HG02973 (cell line): Measurements from ENCODE around the gene CPT1B.
"Not testable (repeated sequence)": the region's sequence is repeated elsewhere in the genome, so short reads cannot be mapped to it uniquely, and the experiment has no call there.

Experiments
- ATAC-seq: cut with Tn5 transposase; IDR thresholded peaks from one replicate; pipeline ENCODE4 v1.9.1; 2021; ENCODE audit warnings: moderate library complexity; ENCODE audit not compliant: unreplicated experiment

The CPT1B gene

GRCh38 chr22:50529897-50530579, 48.2 kb downstream of the CPT1B start, which contains the start of gene TYMP:
TSS of gene TYMP (minus strand) at chr22:50530012. CDS start at chr22:50529709, 303 bp downstream.
- ATAC-seq: no peak

DNA sequence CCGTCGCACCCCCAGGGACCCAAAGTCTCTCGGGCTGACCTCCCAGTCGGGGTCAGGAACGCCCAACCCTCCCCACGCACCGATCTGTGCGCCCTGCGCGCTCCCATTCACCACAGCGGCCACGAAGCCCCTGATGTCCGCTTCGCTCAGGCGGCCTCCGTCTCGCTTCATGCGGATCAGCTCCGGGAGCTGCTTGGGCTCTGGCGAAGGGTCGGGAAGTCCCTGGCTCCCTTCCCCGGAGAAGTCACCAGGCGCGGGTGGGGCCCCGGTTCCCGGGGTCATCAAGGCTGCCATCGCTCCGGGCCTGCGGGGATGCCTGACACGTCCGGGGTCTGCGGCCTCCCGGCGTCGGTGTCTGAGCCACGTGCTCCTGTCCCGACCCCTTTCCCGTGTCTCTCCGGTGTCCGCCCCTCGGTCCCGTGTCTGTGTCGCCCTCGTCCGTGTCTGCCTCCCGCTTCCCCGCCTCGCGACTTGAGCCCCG, 48.8 kb downstream of the CPT1B start:
- ATAC-seq: no peak

GRCh38 chr22:50528682-50529415, 49.4 kb downstream of the CPT1B start:
- no peak for ATAC-seq

DNA sequence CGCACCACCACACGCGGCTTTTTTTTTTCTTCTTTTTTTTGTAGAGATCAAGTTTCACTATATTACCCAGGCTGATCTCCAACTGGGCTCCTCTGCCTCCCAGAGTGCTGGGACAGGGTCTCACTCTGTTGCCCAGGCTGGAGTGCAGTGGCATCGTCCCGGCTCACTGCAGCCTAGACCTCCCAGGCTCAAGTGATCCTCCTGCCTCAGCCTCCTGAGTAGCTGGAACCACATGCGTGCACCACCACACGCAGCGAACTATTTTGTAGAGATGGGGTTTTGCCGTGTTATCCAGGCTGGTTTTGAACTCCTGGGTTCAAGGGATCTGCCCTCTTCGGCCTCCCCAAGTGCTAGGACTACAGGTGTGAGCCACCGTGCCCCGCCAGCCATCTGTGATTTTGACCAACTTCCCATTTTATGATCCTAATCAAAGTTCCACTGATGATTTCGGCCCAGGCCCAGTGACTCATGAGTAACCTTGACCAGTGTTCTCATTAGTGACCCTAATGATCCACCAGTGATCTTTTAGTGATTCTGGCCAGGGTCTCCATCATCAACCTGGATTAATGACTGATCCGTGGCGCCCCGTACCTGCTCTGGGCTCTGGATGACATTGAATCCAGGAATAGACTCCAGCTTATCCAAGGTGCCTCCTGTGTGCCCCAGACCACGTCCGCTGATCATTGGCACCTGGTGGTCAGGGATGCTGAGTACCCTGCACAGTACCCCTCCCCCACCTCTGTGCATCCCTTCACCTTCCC, 50.1 kb downstream of the CPT1B start:
- ATAC-seq: no peak

DNA sequence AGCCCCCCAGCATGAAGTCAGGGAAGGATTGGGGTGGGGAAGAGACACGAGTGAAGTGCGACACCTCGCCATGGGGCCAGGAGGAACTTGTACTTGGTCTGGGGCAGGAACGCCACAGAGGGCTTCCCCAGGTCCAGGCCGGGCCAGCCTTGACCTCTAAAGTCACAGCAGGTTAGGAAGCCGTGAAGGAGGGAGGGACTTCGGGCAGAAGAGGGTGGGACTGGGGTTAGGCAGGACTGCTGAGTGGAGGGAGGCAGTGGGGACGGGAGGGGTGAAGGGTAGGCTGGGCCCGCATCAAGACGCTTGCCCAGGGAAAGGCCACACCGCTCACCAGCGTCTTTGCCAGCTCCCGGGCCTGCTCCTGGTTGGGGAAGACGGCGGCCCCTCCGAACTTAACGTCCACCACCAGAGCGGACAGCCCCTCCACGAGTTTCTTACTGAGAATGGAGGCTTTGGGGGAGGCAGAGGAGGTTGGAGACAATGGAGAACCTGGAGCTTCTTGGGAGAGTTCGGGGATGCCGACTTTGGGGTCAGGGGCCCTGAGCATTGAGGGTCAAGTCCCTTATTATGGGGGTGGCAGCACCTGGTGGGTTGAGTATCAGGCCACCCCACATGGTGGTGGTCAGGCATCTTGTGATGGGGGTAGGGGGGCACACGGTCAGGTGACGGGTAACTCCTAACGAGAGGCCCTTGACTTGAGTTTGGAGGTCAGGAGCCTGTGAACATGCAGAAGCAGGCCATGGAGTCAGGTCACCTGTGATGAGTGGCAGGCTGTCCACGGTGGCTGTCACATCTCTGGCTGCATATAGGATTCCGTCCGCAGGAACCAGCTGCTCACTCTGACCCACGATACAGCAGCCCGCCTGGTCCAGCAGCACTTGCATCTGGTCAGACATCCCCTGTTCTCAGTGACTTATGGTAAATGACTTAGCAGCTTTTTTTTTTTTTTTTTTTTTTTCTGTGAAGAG, 51.1 kb downstream of the CPT1B start:
- no peak for ATAC-seq

DNA sequence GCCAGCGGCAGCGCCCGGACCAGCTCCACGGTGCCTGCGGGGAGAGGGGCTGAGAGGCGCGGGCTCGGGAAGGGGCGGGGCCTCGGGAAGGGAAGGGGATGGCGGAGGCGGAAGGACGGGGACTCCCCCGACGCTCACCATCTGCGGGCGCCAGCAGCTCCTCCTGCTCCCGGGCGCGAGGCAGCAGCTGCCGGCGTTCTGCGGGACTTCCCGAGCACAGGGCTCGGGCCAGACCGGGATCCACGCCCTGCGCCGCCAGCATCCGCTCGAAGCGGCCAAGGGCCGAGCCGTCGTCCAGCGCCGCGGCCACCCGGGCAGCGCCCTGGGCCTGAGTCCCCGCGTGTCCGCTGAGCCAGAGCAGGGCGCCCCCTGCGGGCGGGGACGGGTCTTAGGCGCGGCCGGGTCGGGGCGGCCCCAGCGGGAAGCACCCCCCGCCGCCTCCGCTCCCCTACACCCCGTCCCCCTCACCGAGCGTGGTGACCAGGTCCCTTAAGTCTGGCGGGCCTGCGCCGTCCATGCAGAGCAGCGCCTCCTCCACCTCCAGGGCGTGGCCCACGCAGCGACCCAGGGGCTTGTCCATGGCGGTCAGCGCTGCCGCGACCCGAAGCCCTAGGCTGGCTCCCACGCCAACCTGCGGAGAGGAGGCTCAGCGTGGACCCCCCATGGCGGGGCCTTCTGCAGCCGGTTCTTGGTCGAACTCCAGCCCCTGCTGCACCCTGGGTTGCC, 52.0 kb downstream of the CPT1B start:
- ATAC-seq: peak; percentile 19

DNA sequence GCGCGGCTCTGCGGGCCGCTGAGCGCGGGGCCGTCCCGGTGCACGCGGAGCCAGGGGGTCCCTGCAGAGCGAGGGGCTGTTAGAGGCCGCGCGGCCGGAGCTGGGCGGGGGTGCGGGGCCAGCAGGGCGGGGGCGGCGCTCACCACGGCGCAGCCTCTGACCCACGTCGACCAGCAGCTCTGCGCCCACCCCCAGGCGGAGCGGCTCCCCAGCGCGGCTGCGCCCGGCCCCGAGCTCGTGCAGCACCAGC, 52.4 kb downstream of the CPT1B start:
- ATAC-seq: peak; percentile 21

DNA sequence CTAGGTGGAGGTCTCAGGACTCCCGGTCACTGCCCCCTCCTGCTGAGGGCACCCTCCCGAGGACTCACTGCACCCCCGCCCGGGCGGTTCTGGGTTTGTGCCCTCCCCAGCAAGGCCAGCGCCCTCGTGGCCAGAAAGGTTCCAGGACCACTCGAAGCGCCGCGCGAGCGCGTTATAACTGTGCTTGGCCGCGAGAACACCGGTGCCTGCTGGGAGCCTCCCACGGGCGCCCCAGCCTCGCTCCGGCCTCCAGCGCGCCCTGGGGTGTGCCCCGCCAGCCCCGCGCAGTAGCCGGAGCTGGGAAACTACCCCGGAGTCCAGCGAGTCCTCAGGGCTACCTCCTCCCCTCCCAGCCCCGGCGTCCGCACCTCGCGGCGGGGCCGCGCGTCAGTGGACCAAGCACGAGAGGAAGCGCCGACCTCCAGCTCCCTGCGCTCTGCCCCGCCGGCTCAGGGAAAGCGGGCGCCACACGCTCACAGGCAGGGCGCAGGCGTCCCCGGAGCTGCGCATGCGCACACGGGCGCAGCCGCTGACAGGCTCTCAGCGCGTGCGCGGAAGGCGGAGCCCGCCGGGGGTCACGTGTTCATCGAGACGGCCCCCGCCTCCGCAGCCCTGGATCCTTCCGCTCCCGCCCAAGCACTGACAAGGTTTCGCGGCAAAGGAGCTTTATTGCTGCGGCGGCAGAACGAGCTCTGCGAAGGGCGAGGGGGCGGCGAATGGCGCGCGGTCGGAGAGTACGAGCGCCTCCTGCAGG, 52.9 kb downstream of the CPT1B start, which contains the start of gene SCO2:
Gene SCO2, minus strand, starts transcription at position 495 of the 754 bp plus-strand sequence. CDS start 1,187 bp downstream, outside the sequence.
- ATAC-seq: peak; percentile 30

DNA sequence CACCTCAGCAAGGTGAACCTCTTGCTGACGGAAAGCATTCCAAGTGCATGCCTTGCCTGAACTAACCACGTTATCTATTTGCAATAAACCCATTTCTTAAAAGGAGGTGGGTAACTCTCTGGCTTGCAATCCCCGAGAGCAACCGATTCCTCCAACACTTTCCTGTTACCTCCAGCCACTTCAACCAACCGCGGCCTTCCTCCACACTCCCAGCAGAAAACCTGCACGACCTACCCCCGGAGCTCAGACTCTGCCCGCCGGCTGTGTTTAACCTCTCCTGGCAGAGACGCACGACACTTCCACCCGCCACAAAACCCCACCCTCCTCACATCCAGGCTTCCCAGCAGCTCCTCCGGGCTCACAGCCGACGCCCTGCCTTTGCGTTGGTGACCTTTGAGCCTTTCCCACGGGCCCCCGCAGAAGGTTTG, 53.5 kb downstream of the CPT1B start:
- ATAC-seq: no peak

DNA sequence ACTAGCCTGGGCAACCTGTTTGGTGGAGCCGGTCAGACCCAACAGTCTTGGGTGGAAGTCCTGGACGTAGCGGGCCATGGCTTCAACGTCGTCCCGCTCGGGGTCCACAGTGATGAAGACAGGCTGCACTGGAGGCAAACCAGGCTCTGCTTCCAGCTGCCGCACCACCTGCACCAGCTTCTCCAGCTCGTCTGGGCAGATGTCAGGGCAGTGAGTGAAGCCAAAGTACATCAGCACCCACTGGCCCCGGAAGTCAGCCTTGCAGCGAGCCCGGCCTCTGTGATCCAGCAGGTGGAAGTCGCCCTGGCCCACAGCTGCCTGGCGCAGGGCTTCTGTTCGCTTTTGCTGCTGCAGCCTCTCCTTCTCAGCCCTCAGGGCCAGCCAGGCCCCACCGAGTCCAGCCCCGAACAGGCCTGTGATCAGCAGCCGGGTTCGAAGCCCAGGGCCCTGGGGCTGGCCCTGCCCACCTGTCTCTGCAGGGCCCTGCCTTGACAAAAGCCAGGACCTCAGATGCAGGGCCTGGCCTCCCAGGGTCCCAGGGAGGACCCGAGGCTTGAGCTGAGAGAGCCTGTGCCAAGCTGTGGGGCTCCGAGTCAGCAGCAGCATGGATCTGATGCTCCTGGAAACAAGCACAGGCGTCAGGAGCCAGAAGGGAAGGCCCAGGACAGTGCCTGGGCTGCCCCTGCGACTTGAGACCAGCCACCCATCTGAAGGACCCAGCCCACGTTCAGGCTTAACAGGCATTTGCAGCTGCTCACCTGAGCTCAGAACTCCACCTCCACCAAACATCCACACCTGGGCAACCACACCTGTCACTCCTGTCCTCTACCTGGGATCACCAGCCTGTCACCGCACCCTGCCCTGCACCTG, 54.2 kb downstream of the CPT1B start:
- no peak for ATAC-seq

DNA sequence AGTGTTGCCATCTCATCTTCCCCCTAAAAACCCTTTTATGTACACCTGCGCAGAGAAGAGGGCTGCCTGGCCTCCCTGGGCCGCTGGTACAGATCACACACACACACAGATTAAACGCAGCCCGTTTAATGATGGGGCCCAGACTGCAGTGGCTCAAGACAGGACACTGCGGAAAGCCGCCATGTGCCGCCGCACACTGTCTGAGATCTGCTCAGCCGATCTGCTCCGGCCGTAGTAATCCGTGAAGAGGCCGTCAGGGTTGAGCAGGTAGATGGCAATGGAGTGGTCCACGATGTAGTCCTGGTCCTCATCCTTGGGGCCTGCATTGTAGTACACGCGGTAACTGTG, 54.8 kb downstream of the CPT1B start:
- ATAC-seq: no peak

GRCh38 chr22:50522806-50523438, 55.3 kb downstream of the CPT1B start:
- ATAC-seq: no peak

DNA sequence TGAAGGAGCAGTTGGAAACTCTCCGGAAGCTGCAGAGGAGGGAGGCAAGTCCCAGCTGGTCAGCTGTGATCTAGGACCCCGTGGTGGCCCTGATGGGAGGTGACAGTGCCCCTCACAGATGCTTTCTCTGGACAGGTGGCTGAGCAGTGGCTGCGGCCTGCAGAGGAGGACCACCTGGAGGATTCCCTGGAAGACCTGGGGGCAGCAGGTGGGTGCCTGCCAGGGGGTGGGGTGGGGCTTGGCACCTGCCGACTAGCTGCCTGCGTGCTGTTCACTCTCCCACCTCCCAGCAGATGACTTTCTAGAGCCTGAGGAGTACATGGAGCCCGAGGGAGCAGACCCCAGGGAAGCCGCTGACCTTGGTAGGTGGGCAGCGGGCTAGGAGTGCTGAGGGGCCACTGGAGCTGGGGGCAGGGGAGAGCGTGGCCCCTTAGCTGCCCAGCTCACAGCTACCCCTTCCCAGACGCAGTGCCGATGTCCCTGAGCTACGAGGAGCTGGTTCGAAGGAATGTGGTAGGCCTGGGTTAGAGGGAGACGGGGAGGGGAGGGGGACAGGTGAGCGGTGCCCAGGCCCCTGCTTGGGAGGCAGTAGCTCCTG, 55.9 kb downstream of the CPT1B start:
- no peak for ATAC-seq

DNA sequence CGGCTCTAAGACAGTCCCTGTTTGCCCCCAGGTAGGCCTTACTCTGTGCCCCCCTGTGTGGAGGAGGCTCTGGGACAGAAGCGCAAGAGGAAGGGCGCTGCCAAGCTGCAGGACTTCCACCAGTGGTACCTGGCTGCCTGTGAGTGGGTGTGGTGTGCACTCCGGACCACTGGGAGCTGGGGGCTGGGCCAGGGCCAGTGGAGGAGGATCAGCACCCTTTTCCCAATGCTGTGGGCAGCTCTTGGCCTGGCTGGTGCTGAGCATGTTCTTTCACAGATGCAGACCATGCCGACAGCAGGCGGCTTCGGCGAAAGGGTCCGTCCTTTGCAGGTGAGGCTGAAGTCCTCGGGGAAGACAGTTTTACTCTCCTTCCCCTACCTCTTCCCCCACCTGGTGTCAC, 56.5 kb downstream of the CPT1B start:
- ATAC-seq: no peak

DNA sequence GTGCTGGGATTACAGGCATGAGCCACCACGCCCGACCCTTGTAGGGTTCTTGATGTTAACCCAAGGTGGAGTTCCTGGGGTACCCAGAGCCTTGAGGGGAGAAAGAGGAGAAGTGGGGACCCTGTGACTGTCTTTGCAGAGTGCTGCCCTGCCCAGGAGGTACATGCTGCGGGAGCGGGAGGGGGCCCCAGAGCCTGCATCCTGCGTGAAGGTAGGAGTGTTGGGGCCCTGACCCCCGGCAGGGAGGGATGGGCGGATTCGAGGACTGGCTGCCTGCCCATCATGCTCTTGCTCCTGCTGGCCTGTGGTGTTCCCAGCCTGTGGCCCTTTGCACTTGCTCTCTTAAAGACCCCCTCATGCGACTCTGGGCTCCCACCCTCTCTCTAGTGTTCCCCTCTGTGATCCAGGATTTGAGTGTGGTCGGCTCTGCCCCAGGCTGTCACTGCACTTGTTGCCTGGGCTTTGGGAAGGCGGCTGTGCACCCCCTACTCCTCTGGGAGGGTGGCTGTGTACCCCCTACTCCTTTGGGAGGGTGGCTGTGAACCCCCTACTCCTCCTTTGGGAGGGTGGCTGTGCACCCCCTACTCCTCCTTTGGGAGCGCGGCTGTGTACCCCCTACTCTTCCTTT, 57.3 kb downstream of the CPT1B start:
- ATAC-seq: no peak

GRCh38 chr22:50520184-50520583, 58.0 kb downstream of the CPT1B start:
- ATAC-seq: not testable (repeated sequence)

DNA sequence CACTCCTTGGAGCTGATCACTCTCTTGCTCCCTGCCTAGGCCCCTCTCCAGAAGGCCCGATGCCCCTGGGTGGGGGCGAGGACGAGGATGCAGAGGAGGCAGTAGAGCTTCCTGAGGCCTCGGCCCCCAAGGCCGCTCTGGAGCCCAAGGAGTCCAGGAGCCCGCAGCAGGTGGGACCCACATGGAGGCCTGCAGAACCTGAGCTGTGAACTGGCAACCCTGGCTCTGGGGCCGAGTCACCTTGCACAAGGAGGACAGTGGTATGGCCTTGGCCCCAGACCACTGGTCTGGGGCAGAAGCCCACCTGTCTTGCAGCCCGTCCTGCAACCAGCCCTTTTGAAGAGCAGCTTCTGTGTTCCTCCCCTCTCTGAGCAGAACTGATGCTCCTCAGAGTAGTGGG, 59.1 kb downstream of the CPT1B start:
- no peak for ATAC-seq
